CD4-positive, alpha-beta T cell treated with Interleukin-12 subunit alpha and Interleukin-12 subunit beta, for 1 hour (primary cell): ENCODE measurements around the gene KMT2D.
A peak's percentile ranks its signal among the peaks of the same experiment; 100 is the strongest.

Experiments used
- DNase-seq: peaks from one replicate; pipeline ENCODE4 v3.0.0-alpha.2; 2020

KMT2D gene

GRCh38 chr12:49060237-49061156 is at the start of gene KMT2D:
TSS of gene KMT2D (minus strand) at chr12:49060794. CDS start at chr12:49055324, 5,470 bp downstream.
- DNase-seq, result peak; percentile 91

- DNase-seq, result peak; percentile 32
Measured at GRCh38 chr12:49109641-49110463, 49.3 kb upstream of the KMT2D start.

GRCh38 chr12:49108958-49109404 is 48.4 kb upstream of the KMT2D start:
- DNase-seq, result no peak

GRCh38 chr12:49105504-49106084 is 45.0 kb upstream of the KMT2D start:
- DNase-seq, result no peak

GRCh38 chr12:49104822-49105221 is 44.2 kb upstream of the KMT2D start:
- DNase-seq, result no peak

GRCh38 chr12:49100380-49100779 is 39.8 kb upstream of the KMT2D start:
- DNase-seq, result no peak

GRCh38 chr12:49098703-49099102 is 38.1 kb upstream of the KMT2D start:
- DNase-seq, result no peak

- DNase-seq, result peak; percentile 70
Measured at GRCh38 chr12:49098035-49098451, 37.4 kb upstream of the KMT2D start.

GRCh38 chr12:49097381-49097780 is 36.8 kb upstream of the KMT2D start:
- DNase-seq, result no peak

GRCh38 chr12:49094975-49095365 is 34.4 kb upstream of the KMT2D start:
- DNase-seq, result no peak

- DNase-seq, result no peak
Measured at GRCh38 chr12:49094160-49094974, 33.8 kb upstream of the KMT2D start, which contains the start of gene DHH. TSS of gene DHH (minus strand) at chr12:49094801. CDS start at chr12:49094512, 289 bp downstream.

GRCh38 chr12:49093792-49094159 is 33.2 kb upstream of the KMT2D start:
- DNase-seq, result no peak

GRCh38 chr12:49092816-49093406 is 32.3 kb upstream of the KMT2D start:
- no peak for DNase-seq

- peak; percentile 63 for DNase-seq
Measured at GRCh38 chr12:49092086-49092815, 31.7 kb upstream of the KMT2D start.

GRCh38 chr12:49091836-49092085 is 31.2 kb upstream of the KMT2D start:
- no peak for DNase-seq

- DNase-seq, result no peak
Measured at GRCh38 chr12:49091056-49091835, 30.7 kb upstream of the KMT2D start.

- peak; percentile 38 for DNase-seq
Measured at GRCh38 chr12:49089821-49090773, 29.5 kb upstream of the KMT2D start.

- no peak for DNase-seq
Measured at GRCh38 chr12:49088932-49089330, 28.3 kb upstream of the KMT2D start.

- peak; percentile 82 for DNase-seq
Measured at GRCh38 chr12:49088150-49088931, 27.7 kb upstream of the KMT2D start.
